HG03354 (cell line): Measurements from ENCODE around the gene NAXD.

Experiments used
- ATAC-seq: cut with Tn5 transposase; IDR thresholded peaks from one replicate; pipeline ENCODE4 v1.9.1; 2021; ENCODE audit warnings: mild to moderate bottlenecking; ENCODE audit not compliant: unreplicated experiment, poor library complexity, severe bottlenecking

NAXD gene

DNA sequence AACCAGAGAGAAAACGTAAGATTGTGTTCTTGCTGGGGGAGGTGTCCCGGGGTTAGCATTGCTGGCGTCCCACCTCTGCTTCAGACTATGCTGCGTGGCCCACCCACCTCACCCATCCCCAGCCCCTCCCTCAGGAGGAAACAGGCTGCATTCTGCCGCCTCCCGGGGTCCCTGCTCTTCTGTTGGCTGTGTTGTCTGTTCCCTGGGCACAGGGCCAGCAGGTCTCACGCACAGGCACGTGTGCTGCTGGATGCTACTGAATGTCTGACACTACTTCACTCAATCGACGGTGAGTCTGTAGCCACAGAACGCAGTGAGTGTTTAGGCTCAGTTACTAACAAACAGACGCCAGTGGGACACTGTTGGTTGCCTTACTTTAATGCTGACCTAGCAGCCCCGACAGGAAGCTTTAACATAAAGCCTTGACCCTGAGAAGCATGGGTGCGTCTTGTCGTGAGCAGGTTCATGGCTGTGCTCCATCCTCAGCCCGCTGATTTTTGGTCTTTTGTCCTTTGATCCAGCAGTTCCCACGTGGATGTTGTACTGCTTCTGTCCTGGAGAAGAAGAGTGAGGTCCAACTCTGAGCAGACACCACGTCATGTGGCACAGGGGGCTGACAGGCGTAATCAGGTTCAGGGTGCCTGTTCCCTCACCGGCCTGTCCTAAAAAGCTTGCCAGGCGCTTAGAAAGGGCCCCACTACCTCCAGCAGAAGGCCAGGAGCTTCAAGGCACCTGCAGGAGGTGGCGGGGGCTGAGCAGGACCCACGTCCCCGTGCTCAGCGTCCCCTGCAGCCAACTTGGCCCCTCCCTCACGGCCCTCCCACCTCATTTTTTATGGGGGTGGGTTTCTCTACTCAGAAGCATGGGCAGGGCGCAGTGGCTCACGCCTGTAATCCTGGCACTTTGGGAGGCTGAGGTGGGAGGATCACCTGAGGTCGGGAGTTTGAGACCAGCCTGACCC, 26.0 kb downstream of the NAXD start:
- ATAC-seq = no peak

DNA sequence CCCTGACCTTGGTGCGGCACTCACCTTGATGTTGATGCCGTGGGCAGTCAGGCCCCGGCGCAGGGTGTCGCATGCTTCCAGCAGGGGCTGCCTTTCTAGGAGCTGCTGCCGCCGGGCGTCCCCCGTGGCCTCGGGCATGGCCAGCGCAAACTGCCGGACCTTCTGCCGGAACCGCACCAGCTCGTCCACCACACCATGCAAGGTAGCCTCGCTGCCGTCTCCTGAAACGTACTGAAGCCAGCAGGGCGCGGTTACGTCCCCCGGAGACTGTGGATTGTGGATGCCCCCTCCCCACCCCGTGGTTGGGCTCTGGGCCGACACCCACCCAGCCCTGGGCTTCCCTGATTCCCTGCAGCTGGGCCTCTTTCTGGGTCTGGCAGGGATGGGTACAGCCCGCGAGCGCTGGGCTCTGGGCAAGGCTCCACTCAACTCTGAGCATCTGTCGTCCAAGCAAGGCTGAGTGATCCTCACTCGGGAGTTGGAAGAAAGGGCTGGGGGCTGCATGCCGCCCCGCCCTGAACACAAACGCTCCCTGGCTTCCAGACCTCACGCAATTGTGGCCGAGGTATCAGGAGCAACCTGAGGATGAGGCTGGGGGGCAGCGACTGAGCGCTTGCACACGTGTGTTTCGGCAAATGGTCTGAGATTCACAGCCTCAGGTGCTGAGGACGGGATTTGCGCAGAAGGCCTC, 27.1 kb downstream of the NAXD start:
- no peak for ATAC-seq

DNA sequence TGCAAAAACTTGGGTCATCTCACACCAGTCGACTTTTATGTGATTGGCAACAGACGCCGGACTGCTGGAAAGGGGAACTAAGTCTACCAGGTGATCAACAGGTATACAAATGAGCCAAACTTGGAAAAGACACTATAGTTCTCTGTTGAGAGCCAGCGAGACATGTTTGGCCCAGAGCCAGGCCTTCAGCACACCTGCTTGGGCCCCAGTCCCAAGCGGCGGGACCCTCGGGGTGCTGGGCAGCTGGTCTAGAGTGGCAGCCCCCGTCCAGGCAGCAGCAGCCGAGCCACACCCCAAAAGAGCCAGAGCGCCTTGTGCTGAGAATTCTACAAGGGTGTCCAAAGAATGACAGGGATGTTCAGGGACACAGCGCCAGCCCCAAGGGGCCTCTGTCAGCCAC, 28.0 kb downstream of the NAXD start:
- no peak for ATAC-seq

DNA sequence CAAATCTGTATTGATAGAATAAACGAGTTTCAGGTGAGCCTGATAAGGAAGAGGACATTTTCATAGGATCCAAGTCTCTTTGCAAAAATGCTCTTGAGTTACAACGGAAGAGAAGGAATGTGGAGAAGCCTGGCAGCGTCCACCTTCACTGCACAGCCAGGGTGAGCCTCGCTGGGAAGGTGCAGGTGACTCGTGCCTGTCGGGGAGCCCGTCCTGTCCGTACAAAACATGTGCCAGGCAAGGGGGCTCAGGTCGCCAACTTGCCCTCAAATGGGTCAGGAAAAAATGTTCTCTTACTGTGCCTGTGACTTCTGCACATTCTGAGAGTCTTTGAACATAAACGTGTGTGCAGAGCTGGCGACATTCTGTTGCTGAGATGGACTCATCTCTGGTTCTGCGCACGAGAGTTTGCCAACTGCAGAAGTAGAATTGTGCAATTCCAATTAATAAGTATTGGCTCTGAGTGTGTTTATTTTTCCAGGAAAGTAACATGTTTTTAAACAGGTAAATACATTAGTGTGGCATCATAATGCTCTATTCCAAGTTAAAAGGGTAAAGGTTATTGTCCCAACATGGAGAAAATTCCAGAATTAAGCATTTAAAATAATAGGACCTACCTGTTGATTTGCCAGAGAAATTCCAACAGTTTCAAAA, 28.6 kb downstream of the NAXD start:
- no peak for ATAC-seq

DNA sequence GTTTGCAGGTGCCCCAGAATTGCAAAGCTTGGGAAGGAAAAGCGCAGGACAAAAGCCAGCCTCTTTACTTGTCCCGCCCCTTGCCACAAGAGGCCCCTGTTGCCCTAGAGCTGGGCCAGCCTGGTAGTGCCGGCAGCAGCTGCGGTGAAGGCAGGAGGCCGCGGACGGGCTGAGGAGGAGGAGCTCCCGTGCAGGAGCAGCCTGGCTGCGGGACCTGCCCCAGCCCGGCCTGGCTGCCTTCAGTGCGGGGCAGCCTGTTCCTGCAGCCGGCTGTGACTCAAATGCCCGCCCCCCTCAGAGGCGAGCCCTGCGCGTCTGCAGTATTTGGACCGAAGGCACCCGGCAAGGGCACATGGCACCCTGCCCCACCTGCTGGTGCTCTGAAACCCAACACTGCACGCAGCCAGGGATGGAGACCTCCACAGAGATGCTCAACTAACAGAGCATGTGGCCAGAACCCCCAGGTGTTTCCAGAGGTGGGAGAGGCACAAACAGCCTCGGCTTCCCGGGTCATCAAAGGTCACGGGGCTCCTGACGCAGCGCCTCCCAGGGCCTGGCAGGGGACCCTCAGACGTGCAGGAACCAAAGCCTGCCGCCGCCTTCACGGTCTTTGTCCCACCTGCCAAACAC, 29.7 kb downstream of the NAXD start:
- ATAC-seq = peak; percentile 79

DNA sequence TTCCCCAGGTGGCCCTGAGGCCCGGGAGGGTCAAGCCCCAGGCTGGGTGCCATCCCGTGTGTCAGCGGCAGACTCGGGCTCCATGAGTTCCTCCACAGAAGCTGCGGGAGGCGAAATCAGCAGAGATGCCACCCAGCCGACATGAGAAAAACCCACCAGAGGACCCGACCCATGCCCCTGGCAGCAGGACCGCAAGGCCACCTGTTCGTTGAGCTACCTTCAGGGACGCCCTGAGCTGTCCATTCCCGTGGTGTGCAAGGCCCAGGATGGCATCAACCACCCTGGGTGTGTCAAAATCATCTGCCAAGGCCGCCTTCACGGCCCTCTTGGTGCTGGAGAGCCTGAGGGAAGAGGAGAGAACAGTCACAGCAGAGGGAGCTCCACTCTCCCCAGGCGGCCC, 30.4 kb downstream of the NAXD start:
- ATAC-seq = no peak

DNA sequence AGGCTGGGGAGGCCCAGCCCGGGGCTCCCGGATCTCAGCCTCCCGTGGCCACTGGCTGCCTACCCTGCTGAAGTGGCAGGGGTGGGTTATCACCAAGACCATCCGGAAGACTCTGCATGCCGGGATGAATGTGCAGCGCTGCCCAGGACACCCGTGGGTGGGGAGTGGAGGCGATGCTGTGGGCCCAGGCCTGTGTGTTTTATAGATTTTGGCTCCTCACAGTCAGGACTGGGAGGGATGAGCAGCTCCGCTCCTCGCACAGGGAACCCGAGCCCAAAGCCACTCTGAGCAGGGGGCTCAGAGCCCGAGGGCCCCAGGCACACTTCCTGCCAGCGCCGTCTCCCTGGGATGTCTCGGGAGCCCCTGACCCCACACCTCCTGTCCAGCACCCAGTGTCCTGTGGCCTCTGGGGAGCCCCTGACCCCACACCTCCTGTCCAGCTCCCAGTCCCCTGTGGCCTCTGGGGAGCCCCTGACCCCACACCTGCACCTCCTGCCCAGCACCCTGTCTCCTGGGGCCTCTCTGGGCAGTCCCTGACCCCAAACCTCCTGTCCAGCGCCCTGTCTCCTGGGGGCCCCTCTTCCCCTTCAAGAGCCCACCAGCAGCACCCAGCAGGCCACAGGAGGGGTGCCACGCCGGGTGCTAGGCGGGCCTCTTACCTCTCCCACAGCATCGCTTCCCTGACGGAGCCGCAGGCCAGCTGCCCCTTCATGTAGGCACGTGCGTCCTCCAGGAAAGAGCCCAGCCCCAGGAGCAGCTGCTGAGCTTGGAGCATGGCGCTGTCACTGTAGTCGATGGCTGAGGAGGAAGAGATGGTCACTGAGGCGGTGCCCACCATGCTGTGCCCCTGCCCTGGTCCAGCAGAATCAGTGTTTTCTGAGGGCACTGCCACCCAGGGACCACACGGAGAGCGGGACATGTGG, 31.4 kb downstream of the NAXD start:
- ATAC-seq = no peak

DNA sequence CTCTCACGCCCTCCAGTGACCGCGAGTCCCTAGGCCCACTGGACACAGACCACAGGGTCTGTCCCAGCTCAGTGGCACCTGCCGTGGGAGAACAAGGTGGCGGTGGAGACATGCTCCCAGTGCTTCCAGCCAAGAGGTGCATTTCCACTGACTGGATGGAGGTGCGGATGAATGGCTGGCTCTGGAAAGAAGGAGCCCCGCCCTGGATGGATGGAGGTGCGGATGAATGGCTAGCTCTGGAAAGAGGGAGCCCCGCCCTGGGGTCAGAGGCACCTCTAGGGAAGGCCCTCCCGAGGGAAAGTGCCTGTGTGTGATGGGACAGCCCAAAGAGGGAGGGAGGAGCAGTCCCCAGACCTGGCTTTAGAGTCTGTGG, 32.0 kb downstream of the NAXD start:
- no peak for ATAC-seq

DNA sequence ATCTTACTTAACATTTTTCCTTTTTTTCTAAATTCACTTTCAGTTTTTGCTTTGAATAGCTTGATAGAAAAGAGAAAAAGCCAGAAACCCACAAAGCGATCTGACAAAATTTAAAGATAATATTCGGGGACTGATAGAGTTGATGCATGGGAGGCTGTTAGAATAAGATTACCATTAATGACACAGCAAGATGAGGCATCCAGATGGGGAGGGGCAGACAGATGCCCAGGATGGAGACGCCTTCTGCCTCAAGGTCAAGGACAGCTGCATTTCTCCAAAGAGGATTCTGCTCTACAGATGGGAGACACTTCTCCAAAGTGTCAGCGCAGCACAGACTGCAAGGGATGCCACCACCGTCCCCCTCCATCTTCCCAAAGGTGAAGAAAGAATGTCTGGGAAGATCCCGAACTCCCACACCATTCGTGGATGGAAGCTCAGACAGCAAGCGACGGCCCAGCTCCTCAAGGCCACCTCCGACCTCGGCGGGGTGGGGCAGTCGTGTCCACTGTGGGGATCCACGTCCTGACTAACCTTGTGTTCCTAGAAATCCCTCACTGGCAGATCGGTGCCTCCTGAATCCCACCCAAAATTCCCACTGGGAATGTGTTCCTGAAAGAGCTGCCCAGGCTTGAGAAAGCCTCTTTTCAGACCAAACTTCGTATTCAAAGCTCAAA, 32.9 kb downstream of the NAXD start:
- ATAC-seq = no peak

DNA sequence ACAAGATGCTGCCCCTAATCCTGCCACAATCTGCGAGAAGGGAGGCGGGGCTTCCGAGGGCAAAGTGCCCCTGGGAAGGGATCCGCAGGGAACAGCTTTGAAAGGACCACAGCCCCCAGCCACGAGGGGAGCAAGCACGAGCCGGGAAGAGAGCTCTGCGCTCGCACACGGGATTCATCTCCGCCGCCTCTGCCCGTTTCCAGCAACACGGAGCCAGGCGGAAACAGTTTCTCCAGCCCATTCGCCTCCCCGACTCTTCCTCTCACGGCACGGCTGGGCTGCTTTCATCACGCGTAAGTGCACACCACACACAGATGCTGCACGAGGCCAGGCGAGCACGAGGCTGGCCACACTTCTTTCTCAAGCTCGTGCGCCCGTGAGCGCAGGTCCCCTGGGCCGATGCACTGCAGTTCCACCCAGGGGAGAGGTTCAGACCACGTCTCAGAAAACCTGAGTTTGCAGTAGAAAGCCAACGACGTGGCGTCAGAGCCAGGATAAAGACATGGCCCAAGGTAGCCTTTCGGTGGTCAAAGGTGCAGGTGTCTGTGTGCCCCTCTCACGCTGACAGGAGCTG, 33.6 kb downstream of the NAXD start:
- no peak for ATAC-seq

DNA sequence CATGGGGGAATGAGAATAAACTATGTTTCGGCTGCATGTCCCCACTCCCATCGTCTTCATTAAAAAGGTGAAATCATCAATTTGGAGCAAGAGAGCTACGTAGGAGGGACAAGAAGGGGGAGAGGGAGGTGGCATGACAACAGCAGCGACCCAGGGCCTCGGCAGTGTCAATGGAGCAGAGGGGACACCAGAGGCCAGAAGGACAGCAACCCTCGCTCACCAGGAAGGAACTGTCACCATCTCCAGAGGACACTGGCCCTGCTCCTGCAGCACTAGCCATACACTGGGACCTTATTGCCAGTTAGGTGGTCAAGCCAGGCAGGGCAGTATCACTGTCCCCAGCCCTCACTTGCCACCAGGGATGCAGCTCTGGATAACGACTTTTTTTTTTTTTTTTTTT, 34.2 kb downstream of the NAXD start:
- ATAC-seq = no peak

DNA sequence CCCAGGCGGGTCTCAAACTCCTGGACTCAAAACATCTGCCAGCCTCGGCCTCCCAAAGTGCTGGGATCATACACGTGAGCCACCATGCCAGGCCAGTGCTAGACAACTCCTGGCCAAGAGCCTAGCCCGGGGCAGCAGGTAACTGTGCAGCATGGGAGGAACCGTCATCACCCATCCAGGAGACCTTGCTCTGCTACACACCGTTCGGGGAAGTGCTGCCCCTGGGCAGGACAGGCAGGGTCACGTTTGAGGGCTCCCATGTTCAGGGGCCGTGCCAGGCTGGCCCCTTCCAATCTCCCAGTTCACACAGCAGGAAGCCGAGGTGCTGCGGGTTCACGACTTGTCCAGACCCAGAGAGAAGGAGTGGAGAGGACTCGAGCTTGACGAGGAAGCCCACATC, 35.1 kb downstream of the NAXD start:
- no peak for ATAC-seq

DNA sequence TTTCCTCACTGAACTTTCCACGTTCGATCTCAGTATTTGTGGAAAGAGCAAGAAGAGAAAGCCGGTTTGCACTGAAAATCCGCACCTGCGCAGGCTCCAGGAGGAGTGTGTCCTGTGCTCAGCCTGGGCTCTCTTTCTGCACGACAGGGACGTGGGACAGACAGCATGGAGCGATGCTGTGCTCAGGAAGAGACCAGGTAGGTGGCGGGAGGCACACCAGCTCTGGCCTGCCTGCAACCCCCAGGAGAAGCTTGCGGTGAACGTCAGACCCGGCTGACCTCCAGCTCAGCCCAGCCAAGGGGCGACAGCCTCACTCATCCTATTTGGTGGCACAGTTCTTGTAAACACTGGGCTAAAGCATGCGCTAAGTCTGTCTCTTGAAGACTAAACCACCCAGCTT, 35.9 kb downstream of the NAXD start:
- no peak for ATAC-seq

DNA sequence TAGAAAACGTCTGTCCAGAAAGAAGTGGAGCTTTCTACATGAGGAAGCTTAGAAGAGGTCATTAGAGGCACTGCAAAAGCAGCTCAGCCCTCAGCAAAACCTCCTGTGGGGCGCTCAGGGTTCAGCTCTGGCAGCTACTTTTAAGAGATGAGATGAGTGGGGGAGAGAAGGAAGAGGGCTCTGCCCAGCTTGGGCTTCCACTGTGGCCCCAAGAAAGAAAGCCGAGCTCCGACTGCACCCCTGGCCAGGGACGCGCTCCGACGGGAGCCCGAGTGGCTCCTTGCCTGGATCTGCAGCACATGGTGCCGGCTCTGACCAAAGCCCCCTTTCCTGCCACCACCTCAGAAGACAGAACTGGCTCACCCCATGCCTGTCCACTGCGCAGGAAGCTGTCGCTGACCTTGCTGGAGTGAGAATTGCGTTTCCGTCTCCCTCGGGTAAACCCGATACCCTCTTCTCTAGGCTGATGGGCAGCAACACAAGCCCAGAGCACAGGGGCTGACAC, 36.4 kb downstream of the NAXD start:
- no peak for ATAC-seq

DNA sequence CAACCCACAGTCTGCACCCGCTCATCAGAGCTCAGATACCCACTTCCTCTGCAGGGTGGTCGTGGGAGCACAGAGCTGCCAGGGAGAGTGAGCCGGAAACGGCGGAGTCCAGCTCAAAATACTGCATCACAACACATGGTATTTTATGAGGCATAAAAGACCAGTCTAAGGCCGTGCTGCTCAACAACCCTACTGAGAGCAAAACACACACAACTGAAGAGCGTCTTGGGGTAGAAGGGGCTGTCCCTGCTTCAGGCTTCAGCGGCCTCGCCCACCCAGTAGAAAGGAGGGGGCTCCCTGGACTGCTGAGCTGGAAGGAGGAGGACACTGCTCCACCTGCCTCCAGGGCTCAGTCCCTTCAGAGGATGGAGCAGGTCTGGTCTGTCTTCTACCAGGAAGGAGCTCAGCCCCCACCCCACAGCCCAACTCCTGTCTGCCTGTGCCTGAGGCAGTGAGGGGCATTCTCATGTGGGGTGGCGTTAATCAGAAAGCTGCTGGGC, 36.9 kb downstream of the NAXD start:
- no peak for ATAC-seq

DNA sequence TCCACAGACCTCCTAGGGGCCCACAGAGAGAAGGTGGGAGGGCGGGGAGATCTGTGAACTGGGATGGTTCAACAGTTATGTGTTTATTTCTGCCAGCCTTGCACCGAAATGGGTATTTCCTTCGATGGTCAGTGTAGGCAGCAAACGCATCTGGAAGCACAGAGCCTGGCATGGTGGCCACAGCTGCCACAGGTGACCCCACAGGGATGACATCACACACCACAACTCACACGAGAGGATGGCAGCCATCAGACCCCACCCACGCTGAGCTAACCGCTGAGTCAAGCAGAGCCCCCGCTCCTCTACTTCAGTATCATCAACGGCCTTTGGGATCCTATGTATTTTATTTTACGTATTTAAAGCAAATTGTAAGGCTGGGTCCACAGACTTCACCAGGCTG, 37.4 kb downstream of the NAXD start:
- no peak for ATAC-seq

DNA sequence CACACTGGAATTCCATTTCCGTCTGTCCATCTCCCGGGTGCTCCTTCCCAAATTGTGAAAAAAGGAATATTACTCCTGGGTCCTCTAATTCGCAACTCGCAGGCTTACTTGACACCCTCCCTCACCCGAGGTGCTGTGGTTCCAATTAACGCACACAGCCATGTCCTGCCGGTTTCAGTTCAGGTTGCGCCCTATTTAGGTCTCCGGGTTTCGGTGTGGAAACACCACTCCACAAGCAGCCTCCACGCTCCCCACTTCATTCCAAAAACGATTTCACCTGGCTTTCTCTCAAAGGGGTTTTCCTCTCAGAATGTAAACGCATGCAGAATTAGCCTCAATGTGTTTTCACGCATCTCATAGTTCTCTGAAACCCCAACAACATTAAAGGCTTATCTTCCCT, 37.9 kb downstream of the NAXD start:
- ATAC-seq = no peak

DNA sequence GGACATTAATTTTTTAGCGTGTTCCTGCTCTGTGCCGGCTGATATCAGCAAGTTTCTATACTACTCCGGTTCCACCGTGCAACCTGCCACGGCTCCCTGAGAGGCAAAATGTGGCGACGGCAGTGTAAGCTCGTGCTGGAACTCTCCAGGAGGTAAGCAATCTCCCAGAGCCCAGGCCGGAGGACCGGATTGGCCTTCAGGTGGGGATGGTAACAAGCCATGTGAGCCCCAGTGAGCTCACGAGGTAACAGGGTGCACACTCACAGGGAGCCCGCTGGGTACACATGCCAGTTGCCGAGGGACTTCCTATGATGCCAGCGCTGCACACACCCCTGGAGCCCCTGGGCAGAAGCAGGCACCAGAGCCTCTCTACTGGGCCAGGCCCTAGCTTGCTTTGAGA, 38.5 kb downstream of the NAXD start:
- no peak for ATAC-seq
